K562 (cell line): ENCODE data around the gene PIGV. TPM values are rescaled to one million over a fixed set of nuclear protein-coding genes. Genes with fewer than 3 reads are reported as not detected.

Source experiments
- ARNT ChIP-seq, 2 experiments: fragments of 450-650 bp; IDR thresholded peaks; 2 replicates each; pipeline ENCODE4 v1.6.1; 2016; ENCODE audit warnings: mild to moderate bottlenecking in 1 of 2
- BACH1 ChIP-seq: fragments of 200-800 bp; sonication (Bioruptor generic); IDR thresholded peaks from 2 replicates; pipeline ENCODE4 v1.6.1; 2016; ENCODE audit warnings: missing genetic modification characterization, missing compliant biosample characterization
- CHD2 ChIP-seq: IDR thresholded peaks from 2 replicates; pipeline ENCODE4 v1.6.1; 2011; ENCODE audit warnings: low read depth, low read length
- CHD4 ChIP-seq: fragments of 200-600 bp; sonication (generic); IDR thresholded peaks from 3 replicates; pipeline ENCODE4 v1.6.1; 2012; ENCODE audit warnings: low read depth, mild to moderate bottlenecking, mixed read lengths, low read length, inconsistent platforms; ENCODE audit not compliant: insufficient read depth, insufficient replicate concordance, poor library complexity, severe bottlenecking
- DNMT1 ChIP-seq: fragments of 450-650 bp; IDR thresholded peaks from 2 replicates; pipeline ENCODE4 v1.6.1; 2016; ENCODE audit warnings: antibody characterized with exemption, mild to moderate bottlenecking
- ETV6 ChIP-seq, 3 experiments: fragments of 150-350 bp in 1 of 3; sonication (generic) in 1 of 3; formaldehyde crosslinking in 1 of 3; IDR thresholded peaks; 2 replicates each; pipeline versions ENCODE4 v1.6.1 to v1.8.0; 2014 to 2022; ENCODE audit warnings: borderline replicate concordance in 2 of 3, low read depth in 2 of 3, antibody characterized with exemption in 1 of 3, low read length in 1 of 3, mild to moderate bottlenecking in 1 of 3, missing genetic modification reagents in 1 of 3
- FOXJ2 ChIP-seq: fragments of 200-800 bp; sonication (Bioruptor generic); IDR thresholded peaks from 2 replicates; pipeline ENCODE4 v1.6.1; 2016; ENCODE audit warnings: missing genetic modification characterization, missing compliant biosample characterization
- FOXO4 ChIP-seq: fragments of 450-650 bp; formaldehyde crosslinking; IDR thresholded peaks from 2 replicates; pipeline ENCODE4 v1.4.0; 2020; ENCODE audit warnings: mild to moderate bottlenecking, moderate library complexity
- HNRNPL ChIP-seq: fragments of 200-400 bp; formaldehyde crosslinking; IDR thresholded peaks from 2 replicates; pipeline ENCODE4 v1.6.1; 2017; ENCODE audit warnings: low read depth, mild to moderate bottlenecking, low read length
- KHSRP ChIP-seq: fragments of 450-650 bp; IDR thresholded peaks from 2 replicates; pipeline ENCODE4 v1.6.1; 2017
- PHF20 ChIP-seq: fragments of 450-650 bp; IDR thresholded peaks from 2 replicates; pipeline ENCODE4 v1.6.1; 2018; ENCODE audit not compliant: partially characterized antibody
- PHTF2 ChIP-seq: fragments of 250-450 bp; sonication (Bioruptor Pico); IDR thresholded peaks from 2 replicates; pipeline ENCODE4 v1.5.0; 2021; ENCODE audit warnings: mild to moderate bottlenecking
- SREBF1 ChIP-seq: fragments of 150-350 bp; IDR thresholded peaks from 2 replicates; pipeline ENCODE4 v1.6.1; 2014; ENCODE audit warnings: antibody characterized with exemption, low read depth, low read length, borderline replicate concordance
- SRF ChIP-seq, 2 experiments: fragments of 250-450, 450-650 bp in 1 of 2; sonication (Bioruptor Pico) in 1 of 2; sonication (generic) in 1 of 2; formaldehyde crosslinking; IDR thresholded peaks; 2 replicates each; pipeline versions ENCODE4 v1.5.0 to v1.5.1; 2020 to 2022; ENCODE audit warnings: mild to moderate bottlenecking in 1 of 2, missing genetic modification reagents in 1 of 2
- TAF9B ChIP-seq: fragments of 450-650 bp; IDR thresholded peaks from 2 replicates; pipeline ENCODE4 v1.6.1; 2018; ENCODE audit warnings: mild to moderate bottlenecking; ENCODE audit not compliant: partially characterized antibody
- TARDBP ChIP-seq: fragments of 450-650 bp; IDR thresholded peaks from 2 replicates; pipeline ENCODE4 v1.6.1; 2016
- TFE3 ChIP-seq: fragments of 450-650 bp; formaldehyde crosslinking; IDR thresholded peaks from 2 replicates; pipeline ENCODE4 v1.4.0; 2020; ENCODE audit warnings: mild to moderate bottlenecking, mixed read lengths
- YY1 ChIP-seq, 3 experiments: IDR thresholded peaks; 2 replicates each; pipeline ENCODE4 v1.6.1; 2011; ENCODE audit warnings: low read length in 2 of 3, mild to moderate bottlenecking in 2 of 3, moderate library complexity in 2 of 3, borderline replicate concordance in 1 of 3, control low read depth in 1 of 3, low read depth in 1 of 3; ENCODE audit not compliant: insufficient read depth in 3 of 3, insufficient replicate concordance in 2 of 3, control insufficient read depth in 1 of 3, insufficient read length in 1 of 3; ENCODE audit errors: extremely low read depth in 1 of 3
- ZBTB49 ChIP-seq: sonication (generic); formaldehyde crosslinking; IDR thresholded peaks from 2 replicates; pipeline ENCODE4 v1.8.0; 2022; ENCODE audit warnings: missing genetic modification reagents, mild to moderate bottlenecking, borderline replicate concordance
- ZNF165 ChIP-seq: fragments of 250-450 bp; sonication (Bioruptor Pico); IDR thresholded peaks from 2 replicates; pipeline ENCODE4 v1.4.0; 2020; ENCODE audit warnings: borderline replicate concordance
- ZNF589 ChIP-seq: fragments of 200-800 bp; sonication (Bioruptor generic); IDR thresholded peaks from 2 replicates; pipeline ENCODE4 v1.6.1; 2016; ENCODE audit warnings: low read depth, missing genetic modification characterization, missing compliant biosample characterization
- ZNF644 ChIP-seq: fragments of 200-800 bp; sonication (Bioruptor generic); IDR thresholded peaks from 2 replicates; pipeline ENCODE4 v1.6.1; 2016; ENCODE audit warnings: low read depth, missing genetic modification characterization, missing compliant biosample characterization
- ZNF780A ChIP-seq: fragments of 250-450 bp; sonication (Bioruptor Pico); IDR thresholded peaks from 2 replicates; pipeline ENCODE4 v1.5.0; 2021; ENCODE audit warnings: mild to moderate bottlenecking
- polyA plus RNA-seq, 8 experiments: library from polyadenylated mRNA; depleted of rRNA in 4 of 8; stranded (reverse) in 5 of 8; unstranded in 3 of 8; fragments of >200 nt; fragmentation: Nextera tagmentation in 2 of 8; fragmentation: Illumina TruSeq in 1 of 8; extraction: Ambion mirVana in 2 of 8; extraction: Trizol in 1 of 8; gene quantifications; 2 replicates each; pipeline versions ENCODE4 v1.2.1 to v1.2.3, GENCODE V29; 2011 to 2014; ENCODE audit warnings: inconsistent platforms in 1 of 8, missing spikeins in 1 of 8
- total RNA-seq, 7 experiments: library from RNA; depleted of rRNA in 6 of 7; stranded (reverse); fragments of >200 nt in 6 of 7; fragmentation: Illumina TruSeq in 2 of 7; extraction: Trizol in 2 of 7; gene quantifications; 2 replicates each; pipeline versions ENCODE4 v1.2.1 to v1.2.3, GENCODE V29; 2011 to 2021; ENCODE audit warnings: low replicate concordance in 1 of 7

Gene PIGV
- total and polyA plus RNA-seq, 9 of the 15 experiments (the other 6 are each of a cell fraction or from before 2014, with no cell fraction given): 8.4 to 21.8 (median 11.7) TPM

- TF ChIP-seq KHSRP (no peak), TFE3 (no peak), SREBF1 (no peak), CHD4 (no peak), CHD2 (no peak), TARDBP (no peak), HNRNPL (no peak), PHTF2 (CRISPR knock-in tag) (no peak), FOXO4 (CRISPR knock-in tag) (no peak), ETV6 (IDR thresholded peaks at IDR 0.05; ENCODE audit: borderline replicate concordance in 1 of 2, low read depth in 2 of 2, low read length in 1 of 2) (peak in 1 of 2 experiments; percentile 89; a peak in 2 of 4 replicates), ETV6 (CRISPR knock-in tag; IDR thresholded peaks at IDR 0.05; ENCODE audit: borderline replicate concordance) (no peak), FOXJ2 (tag) (no peak), TAF9B (no peak), ZNF165 (no peak), BACH1 (tag) (no peak), ZNF589 (CRISPR knock-in tag) (no peak), PHF20 (no peak), ZNF780A (CRISPR knock-in tag) (no peak), YY1 (IDR thresholded peaks at IDR 0.05; ENCODE audit: borderline replicate concordance in 1 of 3, control insufficient read depth in 1 of 3, extremely low read depth in 1 of 3, insufficient read depth in 3 of 3, insufficient read length in 1 of 3, insufficient replicate concordance in 2 of 3, low read depth in 1 of 3, low read length in 2 of 3) (no peak), ZBTB49 (CRISPR knock-in tag) (0 out of 2 replicates have a peak, but pooled peaks have one; percentile 32), ZNF644 (tag) (no peak), SRF (CRISPR knock-in tag; IDR thresholded peaks at IDR 0.05) (peak in 1 of 2 experiments; percentile 78; a peak in 1 of 4 replicates), DNMT1 (no peak), ARNT (IDR thresholded peaks at IDR 0.05) (no peak)
These were observed 8.6 kb upstream of the PIGV start (continued) for GRCh38 chr1:26779098-26779668.
